SHP77 (cell line): ENCODE measurements around the gene GPR17.

Source experiments
- DNase-seq, 2 experiments: peaks; one replicate each; lab custom pipeline; 2025; lab: John Stamatoyannopoulos, UW

Gene GPR17

GRCh38 chr2:127645395-127646291 is at the start of gene GPR17:
Gene GPR17, plus strand, starts transcription at chr2:127646153. Its CDS starts 4,583 bp downstream, at chr2:127650736.
- no peak for DNase-seq

- DNase-seq = no peak
These were observed 49.5 kb upstream of the GPR17 start for GRCh38 chr2:127596311-127597045.

- no peak for DNase-seq
These were observed 48.6 kb upstream of the GPR17 start for GRCh38 chr2:127597046-127597983.

- no peak for DNase-seq
These were observed 48.0 kb upstream of the GPR17 start for GRCh38 chr2:127597984-127598380.

GRCh38 chr2:127598711-127599110 is 47.2 kb upstream of the GPR17 start:
- DNase-seq = no peak

- no peak for DNase-seq
These were observed 46.7 kb upstream of the GPR17 start for GRCh38 chr2:127599211-127599610.

- no peak for DNase-seq
These were observed 41.0 kb upstream of the GPR17 start for GRCh38 chr2:127604986-127605385.

GRCh38 chr2:127605691-127606263 is 40.2 kb upstream of the GPR17 start:
- no peak for DNase-seq

GRCh38 chr2:127606625-127607398 is 39.1 kb upstream of the GPR17 start:
- DNase-seq = no peak

GRCh38 chr2:127607399-127607908 is 38.5 kb upstream of the GPR17 start:
- DNase-seq = no peak

GRCh38 chr2:127608061-127609030 is 37.6 kb upstream of the GPR17 start:
- DNase-seq = no peak

GRCh38 chr2:127609031-127609751 is 36.8 kb upstream of the GPR17 start:
- no peak for DNase-seq

GRCh38 chr2:127609818-127610217 is 36.1 kb upstream of the GPR17 start:
- DNase-seq = no peak

- no peak for DNase-seq
These were observed 35.4 kb upstream of the GPR17 start for GRCh38 chr2:127610561-127610960.

- no peak for DNase-seq
These were observed 34.7 kb upstream of the GPR17 start for GRCh38 chr2:127611076-127611925.

- DNase-seq = no peak
These were observed 33.7 kb upstream of the GPR17 start for GRCh38 chr2:127612111-127612822.

- no peak for DNase-seq
These were observed 31.7 kb upstream of the GPR17 start for GRCh38 chr2:127614246-127614645.
